Duodenal mucosa (tissue), 2 donors: ENCODE measurements around the gene MEIOSIN.
"Not testable (repeated sequence)": the region's sequence is repeated elsewhere in the genome, so short reads cannot be mapped to it uniquely, and the experiment has no call there.

Experiments used
- H3K27ac ChIP-seq: one replicate; pipeline ENCODE4 v1.7.0; 2013; ENCODE audit warnings: low read depth, low read length
- H3K27me3 ChIP-seq, 2 donors: one replicate each; pipeline ENCODE4 v1.7.0; 2013; ENCODE audit warnings: low read length in 2 of 2, control low read depth in 1 of 2; ENCODE audit not compliant: insufficient read depth in 2 of 2, control insufficient read depth in 1 of 2
- H3K36me3 ChIP-seq, 2 donors: one replicate each; pipeline ENCODE4 v1.7.0; 2013; ENCODE audit warnings: low read length in 2 of 2, control low read depth in 1 of 2; ENCODE audit not compliant: insufficient read depth in 2 of 2, control insufficient read depth in 1 of 2
- H3K4me1 ChIP-seq, 2 donors: one replicate each; pipeline ENCODE4 v1.7.0; 2013; ENCODE audit warnings: low read length in 2 of 2, control low read depth in 1 of 2; ENCODE audit not compliant: insufficient read depth in 2 of 2, control insufficient read depth in 1 of 2
- H3K4me3 ChIP-seq, 2 donors: one replicate each; pipeline ENCODE4 v1.7.0; 2013; ENCODE audit warnings: low read length in 2 of 2, low read depth in 1 of 2
- H3K9ac ChIP-seq, 2 donors: one replicate each; pipeline ENCODE4 v1.7.0; 2013; ENCODE audit warnings: low read length in 2 of 2, low read depth in 1 of 2
- H3K9me3 ChIP-seq, 2 donors: one replicate each; pipeline ENCODE4 v1.7.0; 2013; ENCODE audit warnings: low read length in 2 of 2, control low read depth in 1 of 2; ENCODE audit not compliant: control insufficient read depth in 1 of 2

Gene MEIOSIN

DNA sequence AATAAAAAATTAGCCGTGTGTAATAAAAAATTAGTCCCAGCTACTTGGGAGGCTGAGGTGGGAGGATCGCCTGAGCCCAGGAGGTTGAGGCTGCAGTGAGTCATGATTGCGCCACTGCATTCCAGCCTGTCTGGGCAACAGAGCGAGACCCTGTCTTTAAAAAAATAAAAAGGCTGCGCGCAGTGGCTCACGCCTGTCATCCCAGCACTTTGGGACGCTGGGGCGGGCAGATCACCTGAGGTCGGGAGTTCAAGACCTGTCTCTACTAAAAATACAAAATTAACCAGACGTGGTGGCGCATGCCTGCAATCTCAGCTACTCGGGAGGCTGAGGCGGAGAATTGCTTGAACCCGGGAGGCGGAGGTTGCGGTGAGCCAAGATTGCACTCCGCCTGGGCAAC, 4.6 kb upstream of the MEIOSIN start:
- H3K27me3 ChIP-seq, H3K9me3 ChIP-seq, H3K9ac ChIP-seq, H3K27ac ChIP-seq, H3K4me3 ChIP-seq, H3K4me1 ChIP-seq, H3K36me3 ChIP-seq: not testable (repeated sequence)

DNA sequence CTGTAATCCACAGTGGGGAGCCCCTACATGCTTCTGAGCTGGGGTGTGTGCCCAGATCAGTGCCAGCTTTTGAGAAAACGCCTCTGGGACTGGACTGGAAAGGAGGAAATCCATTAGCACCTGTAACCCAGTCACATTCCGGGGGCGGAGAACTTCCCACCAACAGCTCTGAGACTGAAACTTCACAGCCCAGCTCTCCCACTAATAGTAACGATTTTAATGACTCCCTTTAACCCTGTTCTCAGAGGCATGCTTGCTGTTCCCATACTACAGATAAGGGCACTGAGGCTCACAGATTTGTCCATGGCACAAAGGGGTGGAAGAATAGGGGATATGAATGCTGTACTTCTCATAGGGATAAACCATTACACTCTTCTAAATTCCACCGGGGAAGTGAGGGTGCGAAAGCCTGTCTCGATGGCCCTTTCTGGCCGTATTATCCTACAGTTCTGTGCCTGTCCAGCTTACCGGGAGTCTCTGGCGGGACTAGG, 3.4 kb upstream of the MEIOSIN start:
- peaks cover 4 to 9% of the 10 kb centered on the region in 2 donors for H3K4me1 ChIP-seq
- H3K27me3 ChIP-seq, result no peaks in the 10 kb centered on the region
- peak overlapping the region; percentile 90 to 95 for H3K4me3 ChIP-seq
- H3K9me3 ChIP-seq, result no peaks in the 10 kb centered on the region
- H3K36me3 ChIP-seq, result no peaks in the 10 kb centered on the region
- H3K9ac ChIP-seq, result peak overlapping the region; percentile 61 to 98
- no peak overlapping the region for H3K27ac ChIP-seq

DNA sequence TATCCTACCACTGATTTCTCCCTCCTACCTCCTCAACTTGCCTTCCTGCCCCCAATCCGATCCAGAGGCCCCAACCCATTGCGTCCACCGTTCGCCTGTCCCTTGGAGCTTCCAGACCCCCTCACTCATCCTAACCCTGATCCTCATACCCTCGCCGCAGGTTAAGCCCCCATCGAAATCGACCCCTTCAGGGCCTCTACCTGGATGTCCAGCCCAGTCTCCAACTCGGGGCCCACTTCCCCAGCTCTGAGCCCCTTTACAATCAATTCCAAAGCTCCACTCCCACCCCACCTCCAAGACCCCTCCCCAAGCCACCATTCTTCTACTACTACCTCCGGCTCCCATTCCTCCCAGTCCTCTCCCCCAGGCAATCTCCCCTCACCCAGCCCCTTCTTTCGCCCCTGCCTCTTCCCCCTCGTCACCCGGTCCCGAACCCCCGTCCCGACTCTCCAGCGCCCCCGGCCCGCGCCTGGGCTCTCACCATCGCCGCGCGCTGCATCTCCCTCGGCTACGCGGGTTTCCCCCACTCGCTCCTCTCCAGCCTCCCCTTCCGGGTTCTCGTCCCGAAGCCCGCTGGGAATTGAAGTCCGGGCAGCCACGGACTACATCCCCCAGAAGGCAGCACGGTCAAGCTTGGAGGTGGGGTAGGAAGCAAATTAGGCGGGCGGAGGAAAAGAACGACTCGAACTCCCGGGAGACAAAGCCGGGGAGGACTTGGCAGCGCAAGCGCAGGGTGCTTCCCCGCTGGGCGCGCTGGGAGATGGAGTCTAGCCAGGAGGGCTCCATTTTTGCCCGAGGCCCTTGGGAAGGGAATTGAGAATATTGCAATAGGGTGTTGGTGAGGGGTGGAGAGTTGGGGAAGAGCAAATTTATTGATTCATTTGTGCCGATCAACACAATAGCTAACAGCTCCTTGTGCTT, 2.6 kb upstream of the MEIOSIN start, which contains the start of gene FBXO46:
Gene FBXO46, minus strand, starts transcription at position 529 of the 921 bp plus-strand sequence. CDS start 17,401 bp downstream, outside the sequence.
- peak within 1 kb of the TSS; percentile 53 for H3K27ac ChIP-seq
- H3K4me3 ChIP-seq, result peak within 1 kb of the TSS; percentile 90 to 95
- H3K4me1 ChIP-seq, result peaks cover 4 to 9% of the 10 kb centered on the region in 2 donors
- no peaks in the 10 kb centered on the region for H3K36me3 ChIP-seq
- H3K9ac ChIP-seq, result peak within 1 kb of the TSS; percentile 61 to 98
- H3K9me3 ChIP-seq, result no peaks in the 10 kb centered on the region
- H3K27me3 ChIP-seq, result no peaks in the 10 kb centered on the region

DNA sequence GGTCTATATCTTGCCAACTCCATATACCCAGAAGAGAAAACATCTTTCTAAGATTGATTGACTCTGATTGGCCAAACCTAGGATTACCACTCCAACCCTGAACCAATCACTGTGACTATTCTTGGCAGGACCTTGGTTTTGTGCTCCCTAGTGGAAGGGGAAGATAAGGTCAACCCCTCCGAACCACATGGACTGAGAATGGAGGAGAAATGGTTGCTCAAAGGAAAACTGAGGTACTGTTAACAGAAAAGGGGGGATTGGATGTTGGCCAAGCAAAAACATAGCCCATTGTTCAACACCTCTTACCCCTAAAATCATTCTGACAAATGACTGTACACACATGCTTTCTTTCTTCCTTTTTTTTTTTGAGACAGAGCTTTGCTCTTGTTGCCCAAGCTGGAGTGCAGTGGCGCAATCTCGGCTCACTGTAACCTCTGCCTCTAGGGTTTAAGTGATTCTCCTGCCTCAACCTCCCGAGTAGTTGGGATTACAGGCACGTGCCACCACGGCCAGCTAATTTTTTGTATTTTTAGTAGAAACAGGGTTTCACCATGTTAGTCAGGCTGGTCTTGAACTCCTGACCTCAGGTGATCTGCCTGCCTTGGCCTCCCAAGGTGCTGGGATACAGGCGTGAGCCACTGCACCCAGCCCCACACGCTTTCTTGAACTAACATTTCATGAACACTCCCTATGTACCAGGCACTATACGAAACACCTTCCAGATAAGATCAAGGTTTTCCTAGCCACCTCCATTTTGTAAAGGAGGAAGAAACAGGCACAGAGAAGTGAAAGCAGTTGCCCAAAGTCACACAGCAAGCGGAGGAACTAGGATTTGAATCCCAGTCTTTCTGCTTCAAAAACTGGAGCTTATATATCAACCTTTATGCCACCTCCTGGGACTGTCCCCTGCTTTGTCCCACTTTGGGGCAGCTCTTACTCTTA, 6.5 kb downstream of the MEIOSIN start:
- no peaks in the 10 kb centered on the region for H3K4me1 ChIP-seq
- H3K36me3 ChIP-seq, result no peaks in the 10 kb centered on the region
- H3K9ac ChIP-seq, result no peak overlapping the region
- no peak overlapping the region for H3K4me3 ChIP-seq
- H3K27ac ChIP-seq, result no peak overlapping the region
- no peaks in the 10 kb centered on the region for H3K9me3 ChIP-seq
- no peaks in the 10 kb centered on the region for H3K27me3 ChIP-seq

DNA sequence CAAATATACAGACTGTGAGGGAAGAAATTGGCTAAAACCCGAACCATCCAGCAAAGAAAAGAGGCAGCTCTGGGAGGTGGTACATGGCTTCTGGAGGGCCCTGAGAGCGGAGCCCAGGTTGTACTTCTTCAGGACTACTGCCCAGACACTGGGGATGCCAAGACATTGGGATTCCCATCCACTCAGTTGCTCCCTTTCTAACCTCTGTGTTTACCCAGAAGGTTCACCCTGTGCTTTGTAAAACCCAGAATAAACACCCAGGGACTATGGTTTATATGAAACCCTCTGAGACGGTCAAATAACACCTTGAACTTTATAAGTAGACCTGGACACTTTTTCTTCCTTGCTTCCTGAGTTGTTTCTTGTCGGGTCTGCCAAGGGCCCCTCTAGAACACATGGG, 9.7 kb downstream of the MEIOSIN start:
- Histone ChIP-seq H3K9me3 (no peaks in the 10 kb centered on the region), H3K27me3 (no peaks in the 10 kb centered on the region), H3K27ac (no peak overlapping the region), H3K4me3 (no peak overlapping the region), H3K36me3 (no peaks in the 10 kb centered on the region), H3K9ac (no peak overlapping the region), H3K4me1 (no peaks in the 10 kb centered on the region)

DNA sequence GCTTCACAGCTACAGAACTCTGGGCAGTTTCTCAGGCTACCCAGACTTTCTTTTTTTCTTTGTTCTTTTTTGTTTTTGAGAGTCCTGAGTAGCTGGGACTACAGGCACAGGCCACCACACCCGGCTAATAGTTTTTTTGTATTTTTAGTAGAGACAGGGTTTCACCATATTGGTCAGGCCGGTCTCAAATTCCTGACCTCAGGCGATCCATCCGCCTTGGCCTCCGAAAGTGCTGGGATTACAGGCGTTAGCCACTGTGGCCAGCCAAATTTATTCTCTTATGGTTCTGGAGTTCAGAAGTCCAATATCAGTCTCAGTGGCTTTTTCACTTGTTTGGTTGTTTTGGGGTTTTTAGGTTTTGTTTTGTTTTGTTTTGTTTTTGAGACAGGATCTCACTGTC, 12.4 kb downstream of the MEIOSIN start:
- Histone ChIP-seq H3K4me3 (no peak overlapping the region), H3K9ac (no peak overlapping the region), H3K27ac (no peak overlapping the region), H3K36me3 (no peaks in the 10 kb centered on the region), H3K9me3 (no peaks in the 10 kb centered on the region), H3K27me3 (no peaks in the 10 kb centered on the region), H3K4me1 (no peaks in the 10 kb centered on the region)

DNA sequence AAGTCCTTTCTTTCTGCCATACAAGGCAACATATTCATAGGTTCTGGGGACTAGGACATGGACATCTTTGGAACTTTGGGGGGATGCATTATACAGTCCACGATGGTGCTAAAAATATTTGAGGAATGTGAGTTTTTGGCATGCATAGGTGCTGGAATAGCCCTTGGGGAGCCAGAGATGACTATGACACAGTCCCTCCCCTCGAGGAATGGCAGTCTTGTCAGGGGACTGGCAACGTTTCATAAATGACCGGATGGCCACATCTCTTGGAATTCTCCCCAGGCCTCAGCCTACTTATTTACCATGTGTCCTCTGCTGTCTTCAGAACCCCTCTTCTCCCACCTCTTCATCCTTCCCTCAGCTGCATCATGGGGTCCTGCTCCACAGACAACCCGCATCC, 13.6 kb downstream of the MEIOSIN start:
- Histone ChIP-seq H3K27me3 (no peaks in the 10 kb centered on the region), H3K9ac (no peak overlapping the region), H3K27ac (no peak overlapping the region), H3K4me3 (no peak overlapping the region), H3K9me3 (no peaks in the 10 kb centered on the region), H3K36me3 (no peaks in the 10 kb centered on the region), H3K4me1 (no peaks in the 10 kb centered on the region)

DNA sequence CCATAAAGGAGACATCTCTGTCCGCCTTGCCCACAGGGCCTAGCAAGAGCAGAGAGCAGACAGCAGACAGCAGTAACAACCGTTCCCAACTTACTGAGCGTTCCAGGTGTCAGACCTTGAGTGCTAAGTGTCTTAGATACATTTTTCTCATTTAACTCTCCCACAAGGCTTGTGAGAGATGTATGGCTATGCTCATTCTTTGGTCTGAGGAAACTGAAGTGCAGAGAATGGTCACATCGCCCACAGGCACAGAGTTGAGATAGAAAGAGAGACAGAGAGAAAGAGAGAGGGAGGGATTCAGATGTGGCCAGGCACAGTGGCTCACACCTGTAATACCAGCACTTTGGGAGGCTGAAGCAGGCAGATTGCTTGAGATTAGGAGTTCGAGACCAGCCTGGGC, 14.3 kb downstream of the MEIOSIN start:
- H3K4me3 ChIP-seq, result no peak overlapping the region
- H3K36me3 ChIP-seq, result no peaks in the 10 kb centered on the region
- no peaks in the 10 kb centered on the region for H3K4me1 ChIP-seq
- no peak overlapping the region for H3K27ac ChIP-seq
- H3K9ac ChIP-seq, result no peak overlapping the region
- no peaks in the 10 kb centered on the region for H3K27me3 ChIP-seq
- H3K9me3 ChIP-seq, result no peaks in the 10 kb centered on the region

DNA sequence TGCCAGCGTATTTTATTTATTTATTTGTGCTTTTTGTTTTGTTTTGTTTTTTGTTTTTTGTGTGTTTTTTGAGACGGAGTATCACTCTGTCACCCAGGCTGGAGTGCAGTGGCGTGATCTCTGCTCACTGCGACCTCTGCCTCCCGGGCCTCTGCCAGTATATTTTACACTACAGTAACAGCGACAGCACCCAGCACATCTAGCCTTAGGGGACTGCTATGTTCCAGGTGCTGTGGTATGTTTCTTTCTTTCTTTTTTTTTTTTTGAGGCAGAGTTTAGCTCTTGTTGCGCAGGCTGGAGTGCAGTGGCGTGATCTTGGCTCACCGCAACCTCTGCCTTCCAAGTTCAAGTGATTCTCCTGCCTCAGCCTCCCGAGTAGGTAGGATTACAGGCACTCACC, 18.2 kb downstream of the MEIOSIN start:
- H3K27ac ChIP-seq, H3K4me3 ChIP-seq, H3K9me3 ChIP-seq, H3K27me3 ChIP-seq, H3K36me3 ChIP-seq, H3K4me1 ChIP-seq, H3K9ac ChIP-seq: not testable (repeated sequence)

DNA sequence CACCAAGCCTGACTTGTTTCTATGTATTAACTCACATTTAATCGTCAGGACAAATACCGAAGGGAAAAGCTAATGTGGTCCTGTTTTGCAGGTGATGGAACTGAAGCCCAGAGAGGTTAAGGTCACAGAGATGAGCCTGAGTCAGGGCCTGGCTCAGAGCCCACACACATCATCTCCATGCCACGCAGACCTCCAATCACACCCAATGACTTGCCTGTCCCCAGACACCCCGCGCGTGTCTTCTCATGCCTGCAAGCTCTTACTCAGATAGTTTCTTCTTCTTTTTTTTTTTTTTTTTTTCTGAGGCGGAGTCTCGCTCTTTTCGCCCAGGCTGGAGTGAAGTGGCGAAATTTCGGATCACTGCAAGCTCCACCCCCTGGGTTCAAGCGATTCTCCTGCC, 19.4 kb downstream of the MEIOSIN start:
- Histone ChIP-seq H3K27ac (no peak overlapping the region), H3K27me3 (no peaks in the 10 kb centered on the region), H3K9ac (no peak overlapping the region), H3K36me3 (no peaks in the 10 kb centered on the region), H3K4me3 (no peak overlapping the region), H3K9me3 (no peaks in the 10 kb centered on the region), H3K4me1 (no peaks in the 10 kb centered on the region)
